A549 treated with GW870086 at 1 μM for 4 hours (cell line): ENCODE data around the gene NAA20. TPM values are rescaled to one million over a fixed set of nuclear protein-coding genes. Genes with fewer than 3 reads are reported as not detected.

ENCODE experiments used
- total RNA-seq: library from RNA; stranded (reverse); fragments of 200-300 nt; extraction: Qiagen RNA extraction; gene quantifications from 5 replicates; pipeline ENCODE4 v1.2.3, GENCODE V29; 2022; ENCODE audit warnings: low read depth

NAA20 gene
- total RNA-seq, result 139 to 154 TPM (median 144 TPM) in 5 replicates

GRCh38 chr20:20017001-20017843, at the start of gene NAA20:
NAA20 (plus strand) TSS chr20:20017362; CDS start chr20:20017397, 35 bp downstream.

GRCh38 chr20:20052074-20052970, 35.2 kb downstream of the NAA20 start, which contains the start of the genes CFAP61 and CRNKL1:
CFAP61 (plus strand) TSS chr20:20052532; CDS start chr20:20056654, 4,122 bp downstream.
CRNKL1 (minus strand) TSS chr20:20052466; CDS start chr20:20052342, 124 bp downstream.

Other genes with a start within 250 kb of the NAA20 start
- gene CRNKL1, start 35.1 kb downstream of the NAA20 start, total RNA-seq, result 21.8 to 22.8 TPM (median 22.3 TPM) in 5 replicates
- 0.32 to 1.5 TPM (median 0.45 TPM) in 5 replicates for gene CFAP61, start 35.2 kb downstream of the NAA20 start, total RNA-seq